IPS-15b (cell line): ENCODE measurements around the gene ENO2.
A peak's percentile ranks its signal among the peaks of the same experiment; 100 is the strongest.
"Not testable (repeated sequence)": the region's sequence is repeated elsewhere in the genome, so short reads cannot be mapped to it uniquely, and the experiment has no call there.

Experiments used
- H3K27me3 ChIP-seq: one replicate; pipeline ENCODE4 v1.6.1; 2013; ENCODE audit warnings: low read length; ENCODE audit not compliant: control insufficient read depth, insufficient read depth
- H3K36me3 ChIP-seq: one replicate; pipeline ENCODE4 v1.6.1; 2013; ENCODE audit warnings: low read length; ENCODE audit not compliant: control insufficient read depth, insufficient read depth
- H3K4me1 ChIP-seq: one replicate; pipeline ENCODE4 v1.6.1; 2013; ENCODE audit warnings: mild to moderate bottlenecking, low read length; ENCODE audit not compliant: control insufficient read depth, insufficient read depth
- H3K4me3 ChIP-seq: one replicate; pipeline ENCODE4 v1.5.1; 2013; ENCODE audit warnings: low read depth, low read length
- H3K9ac ChIP-seq: one replicate; pipeline ENCODE4 v1.6.1; 2013; ENCODE audit warnings: low read depth, mild to moderate bottlenecking, low read length
- H3K9me3 ChIP-seq: one replicate; pipeline ENCODE4 v1.6.1; 2013; ENCODE audit warnings: mild to moderate bottlenecking, low read length; ENCODE audit not compliant: control insufficient read depth, insufficient read depth

Gene ENO2

DNA sequence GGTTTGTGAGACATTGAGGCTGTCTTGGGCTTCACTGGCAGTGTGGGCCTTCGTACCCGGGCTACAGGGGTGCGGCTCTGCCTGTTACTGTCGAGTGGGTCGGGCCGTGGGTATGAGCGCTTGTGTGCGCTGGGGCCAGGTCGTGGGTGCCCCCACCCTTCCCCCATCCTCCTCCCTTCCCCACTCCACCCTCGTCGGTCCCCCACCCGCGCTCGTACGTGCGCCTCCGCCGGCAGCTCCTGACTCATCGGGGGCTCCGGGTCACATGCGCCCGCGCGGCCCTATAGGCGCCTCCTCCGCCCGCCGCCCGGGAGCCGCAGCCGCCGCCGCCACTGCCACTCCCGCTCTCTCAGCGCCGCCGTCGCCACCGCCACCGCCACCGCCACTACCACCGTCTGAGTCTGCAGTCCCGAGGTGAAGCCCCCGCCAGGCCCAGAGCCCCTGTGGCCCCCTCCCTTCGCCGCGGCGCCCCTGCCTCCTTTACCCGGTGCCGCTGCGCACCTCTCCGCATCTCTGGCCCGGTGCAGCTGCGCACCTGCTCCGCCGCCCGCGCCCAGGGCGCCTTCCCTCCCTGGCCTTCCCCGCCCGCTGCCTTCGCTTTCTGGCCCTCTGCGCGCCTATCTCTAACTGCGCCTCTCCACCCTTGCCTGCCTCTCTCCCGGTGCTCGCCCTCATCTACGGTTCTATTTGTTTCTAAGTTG, at the start of gene ENO2:
ENO2 (plus strand) TSS at position 335 of the 701 bp plus-strand sequence. CDS start 1,253 bp downstream, outside the sequence.
- peak within 1 kb of the TSS; percentile 76 for H3K9ac ChIP-seq
- H3K4me3 ChIP-seq: peak within 1 kb of the TSS; percentile 86
- no peaks in the 10 kb centered on the region for H3K9me3 ChIP-seq
- H3K36me3 ChIP-seq: peaks cover 25% of the 10 kb centered on the region
- H3K27me3 ChIP-seq: no peaks in the 10 kb centered on the region
- peaks cover 16% of the 10 kb centered on the region for H3K4me1 ChIP-seq

DNA sequence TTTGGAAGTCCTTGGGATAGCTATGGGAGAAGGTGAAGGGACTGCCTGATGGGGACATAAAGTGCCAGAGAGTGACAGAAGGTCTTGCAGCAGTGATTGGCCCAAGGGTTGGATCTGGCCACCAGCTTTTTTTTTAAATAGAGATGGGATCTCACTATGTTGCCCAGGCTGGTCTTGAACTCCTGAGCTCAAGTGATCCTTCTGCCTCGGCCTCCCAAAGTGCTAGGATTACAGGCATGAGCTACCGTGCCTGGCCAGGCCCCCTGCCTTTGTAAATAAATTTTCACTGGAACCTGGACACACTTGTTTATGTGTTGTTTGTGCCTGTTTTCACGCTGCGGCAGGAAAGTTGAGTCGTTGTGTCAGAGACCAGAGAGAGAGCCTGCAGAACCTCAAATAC, 49.1 kb upstream of the ENO2 start:
- H3K27me3 ChIP-seq, H3K9ac ChIP-seq, H3K9me3 ChIP-seq, H3K4me3 ChIP-seq: not testable (repeated sequence)
- H3K4me1 ChIP-seq: peaks cover 13% of the 10 kb centered on the region
- H3K36me3 ChIP-seq: peaks cover 48% of the 10 kb centered on the region

DNA sequence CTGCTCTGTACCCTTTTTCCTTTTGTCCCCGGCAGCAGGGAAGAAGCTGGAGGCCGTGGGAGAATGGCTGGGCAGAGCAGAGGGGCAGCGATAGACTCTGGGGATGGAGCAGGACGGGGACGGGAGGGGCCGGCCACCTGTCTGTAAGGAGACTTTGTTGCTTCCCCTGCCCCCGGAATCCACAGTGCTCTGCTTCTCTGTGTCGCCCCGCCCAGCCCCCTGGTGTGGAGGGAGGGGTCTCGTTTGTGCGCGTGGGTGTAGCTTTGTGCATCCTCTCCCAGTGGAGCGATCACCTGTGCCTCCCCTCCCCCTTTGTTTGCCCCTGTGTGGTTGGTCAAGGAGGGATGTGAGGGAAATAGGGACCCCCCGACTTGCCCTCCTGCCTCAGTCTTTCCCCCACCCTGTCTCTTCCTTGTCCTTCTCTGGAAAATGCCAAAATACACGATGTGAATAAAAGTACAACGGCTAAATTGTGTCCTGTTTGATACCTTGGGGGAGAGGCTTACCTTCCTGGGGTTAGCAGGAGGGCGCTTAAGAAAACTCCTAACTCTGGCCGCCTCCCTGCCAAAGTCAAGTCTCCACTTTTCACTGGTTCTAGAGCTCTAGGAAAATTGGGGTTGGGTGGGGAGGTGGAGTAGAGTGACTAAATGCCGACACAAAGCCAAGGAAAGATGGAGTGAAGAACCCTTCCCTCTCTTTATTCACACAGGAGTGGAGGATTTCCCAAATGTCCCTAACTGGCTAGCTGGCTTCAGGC, 48.0 kb upstream of the ENO2 start:
- peak overlapping the region; percentile 57 for H3K4me3 ChIP-seq
- H3K36me3 ChIP-seq: peaks cover 48% of the 10 kb centered on the region

DNA sequence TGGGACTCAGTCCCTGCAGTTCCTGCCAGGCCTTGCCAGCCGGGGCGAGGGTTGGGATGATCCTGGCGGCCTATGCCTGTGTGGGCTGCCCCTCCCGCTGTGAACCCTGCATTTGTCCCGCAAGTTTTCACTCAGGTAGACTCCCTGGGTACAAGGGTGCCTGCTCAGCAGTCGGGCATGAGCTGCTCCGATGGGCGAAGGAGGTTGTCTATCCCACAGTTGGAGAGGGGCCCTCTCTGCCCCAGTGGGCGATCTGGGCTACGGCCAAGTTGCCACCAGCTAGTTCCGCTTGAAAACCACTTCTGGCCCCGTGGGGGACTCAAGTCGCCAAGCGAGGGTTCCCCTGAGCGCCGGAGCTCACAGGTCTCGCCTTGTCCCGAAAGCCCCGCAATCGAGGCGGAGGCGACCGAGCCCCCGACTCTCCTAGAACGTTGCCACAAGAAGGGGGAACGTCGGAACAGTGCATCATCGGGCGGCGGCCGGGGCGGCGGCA, 47.4 kb upstream of the ENO2 start:
- Histone ChIP-seq H3K9me3 (no peaks in the 10 kb centered on the region), H3K4me3 (peak overlapping the region; percentile 57), H3K36me3 (peaks cover 45% of the 10 kb centered on the region), H3K4me1 (peaks cover 13% of the 10 kb centered on the region), H3K9ac (peak overlapping the region; percentile 38), H3K27me3 (no peaks in the 10 kb centered on the region)

More for the DNA sequence above, 48.0 kb upstream of the ENO2 start:
- Histone ChIP-seq H3K9ac (peak overlapping the region; percentile 38), H3K27me3 (no peaks in the 10 kb centered on the region), H3K9me3 (no peaks in the 10 kb centered on the region), H3K4me1 (peaks cover 13% of the 10 kb centered on the region)

DNA sequence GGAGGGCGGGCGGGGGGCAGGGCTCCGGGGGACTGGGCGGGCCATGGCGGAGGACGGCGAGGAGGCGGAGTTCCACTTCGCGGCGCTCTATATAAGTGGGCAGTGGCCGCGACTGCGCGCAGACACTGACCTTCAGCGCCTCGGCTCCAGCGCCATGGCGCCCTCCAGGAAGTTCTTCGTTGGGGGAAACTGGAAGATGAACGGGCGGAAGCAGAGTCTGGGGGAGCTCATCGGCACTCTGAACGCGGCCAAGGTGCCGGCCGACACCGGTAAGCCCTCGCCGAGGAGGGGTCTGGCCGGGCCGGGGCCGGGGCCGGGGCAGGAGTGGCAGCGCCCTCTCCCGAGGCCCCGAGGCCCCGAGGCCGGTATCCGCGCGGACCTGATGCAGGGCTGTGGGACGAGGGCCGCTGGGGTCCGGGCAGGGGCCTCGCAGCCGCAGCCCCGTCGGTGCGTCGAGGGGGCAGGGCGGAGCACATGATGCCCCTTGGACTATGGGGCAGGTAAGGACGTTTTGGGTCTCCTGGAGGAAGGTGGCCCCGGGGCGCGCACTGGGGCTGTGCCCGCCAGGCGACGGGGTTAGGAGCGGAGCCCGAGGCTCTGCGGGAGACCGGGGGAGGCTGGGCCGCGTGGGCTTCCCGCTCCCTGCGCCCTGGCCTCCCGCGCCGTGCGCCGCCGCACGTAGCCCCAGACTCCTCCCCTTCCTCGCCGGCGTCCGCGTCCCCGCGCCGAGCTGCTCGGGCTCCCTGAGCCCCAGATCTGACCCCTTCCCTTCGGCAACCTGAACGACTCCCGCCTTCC, 46.8 kb upstream of the ENO2 start, which contains the start of gene TPI1:
TPI1 (plus strand) TSS at position 119 of the 798 bp plus-strand sequence; CDS start at position 155, 36 bp downstream.
- Histone ChIP-seq H3K9me3 (no peaks in the 10 kb centered on the region), H3K9ac (peak within 1 kb of the TSS; percentile 89), H3K4me1 (peaks cover 13% of the 10 kb centered on the region), H3K27me3 (no peaks in the 10 kb centered on the region), H3K4me3 (peak within 1 kb of the TSS; percentile 95), H3K36me3 (peaks cover 51% of the 10 kb centered on the region)

DNA sequence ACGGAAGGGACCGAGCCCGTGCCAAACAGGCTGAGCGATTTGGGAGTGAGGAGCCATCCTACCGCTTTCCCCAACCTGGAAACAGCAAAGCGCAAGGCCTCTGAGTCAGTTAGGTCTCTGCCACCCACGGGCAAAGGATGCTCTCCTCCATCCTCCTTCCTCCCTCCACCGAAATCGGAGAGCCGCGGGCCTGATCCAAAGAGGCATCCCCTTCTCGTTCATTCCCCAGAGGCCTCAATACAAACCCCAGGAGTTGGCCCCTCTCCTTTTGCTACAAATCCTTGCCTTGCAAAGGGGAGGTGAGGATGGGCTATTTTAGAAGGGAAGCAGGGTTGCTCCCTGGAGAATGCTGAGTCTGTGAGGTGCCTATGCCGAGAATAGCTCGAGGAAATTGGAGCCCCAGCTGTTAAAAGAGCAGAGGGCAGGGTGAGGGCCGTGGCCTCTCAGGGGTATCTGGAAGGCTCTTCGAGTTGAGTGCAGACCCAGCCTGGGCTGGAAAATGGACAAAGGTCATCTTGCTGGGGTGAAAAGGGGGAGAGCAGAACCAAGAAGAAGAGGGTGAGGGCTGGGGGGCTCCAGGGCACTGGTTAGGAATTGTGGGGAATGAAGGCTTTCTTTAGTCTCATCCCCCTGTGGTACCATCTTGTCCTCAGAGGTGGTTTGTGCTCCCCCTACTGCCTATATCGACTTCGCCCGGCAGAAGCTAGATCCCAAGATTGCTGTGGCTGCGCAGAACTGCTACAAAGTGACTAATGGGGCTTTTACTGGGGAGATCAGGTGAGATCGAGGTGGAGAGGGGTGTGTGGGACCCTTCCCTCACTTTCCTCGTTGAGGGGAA, 46.0 kb upstream of the ENO2 start:
- Histone ChIP-seq H3K36me3 (peaks cover 51% of the 10 kb centered on the region), H3K27me3 (no peaks in the 10 kb centered on the region), H3K4me3 (peak overlapping the region; percentile 95), H3K4me1 (peaks cover 13% of the 10 kb centered on the region), H3K9me3 (no peaks in the 10 kb centered on the region), H3K9ac (peak overlapping the region; percentile 89)

DNA sequence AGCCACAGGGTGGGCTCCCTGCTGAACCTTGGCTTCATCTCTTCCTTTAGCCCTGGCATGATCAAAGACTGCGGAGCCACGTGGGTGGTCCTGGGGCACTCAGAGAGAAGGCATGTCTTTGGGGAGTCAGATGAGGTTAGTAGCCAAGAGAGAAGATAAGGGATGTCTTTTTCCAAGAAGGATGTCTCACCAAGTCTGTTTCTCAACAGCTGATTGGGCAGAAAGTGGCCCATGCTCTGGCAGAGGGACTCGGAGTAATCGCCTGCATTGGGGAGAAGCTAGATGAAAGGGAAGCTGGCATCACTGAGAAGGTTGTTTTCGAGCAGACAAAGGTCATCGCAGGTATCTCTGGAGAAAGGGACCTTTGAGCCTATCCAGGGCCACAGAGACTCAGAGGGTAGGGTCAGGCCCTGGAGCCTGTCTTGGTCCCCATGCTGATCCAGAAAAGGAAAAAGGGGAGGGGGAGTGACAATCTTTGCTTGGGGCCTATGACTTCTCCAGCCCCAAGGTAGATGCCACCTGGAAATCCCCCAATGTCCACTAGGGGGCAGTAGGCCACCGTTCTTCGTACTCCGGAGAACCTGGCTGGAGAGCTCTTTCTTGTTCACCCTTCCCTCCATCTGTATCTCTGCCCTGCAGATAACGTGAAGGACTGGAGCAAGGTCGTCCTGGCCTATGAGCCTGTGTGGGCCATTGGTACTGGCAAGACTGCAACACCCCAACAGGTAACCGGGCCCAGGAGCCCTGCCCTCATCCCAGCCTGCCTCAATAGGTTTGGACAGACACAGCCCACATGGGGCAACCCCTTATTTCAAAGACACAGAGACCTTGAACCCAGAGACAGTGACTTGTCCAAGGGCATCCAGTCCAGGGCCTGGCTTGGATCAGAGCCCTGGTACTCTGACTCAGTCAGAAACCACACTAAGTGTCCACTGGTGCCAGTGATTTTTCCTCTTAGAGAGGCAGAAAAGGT, 45.0 kb upstream of the ENO2 start:
- Histone ChIP-seq H3K4me3 (peak overlapping the region; percentile 95), H3K4me1 (peaks cover 13% of the 10 kb centered on the region), H3K27me3 (no peaks in the 10 kb centered on the region), H3K36me3 (peaks cover 43% of the 10 kb centered on the region), H3K9ac (peak overlapping the region; percentile 89), H3K9me3 (no peaks in the 10 kb centered on the region)

DNA sequence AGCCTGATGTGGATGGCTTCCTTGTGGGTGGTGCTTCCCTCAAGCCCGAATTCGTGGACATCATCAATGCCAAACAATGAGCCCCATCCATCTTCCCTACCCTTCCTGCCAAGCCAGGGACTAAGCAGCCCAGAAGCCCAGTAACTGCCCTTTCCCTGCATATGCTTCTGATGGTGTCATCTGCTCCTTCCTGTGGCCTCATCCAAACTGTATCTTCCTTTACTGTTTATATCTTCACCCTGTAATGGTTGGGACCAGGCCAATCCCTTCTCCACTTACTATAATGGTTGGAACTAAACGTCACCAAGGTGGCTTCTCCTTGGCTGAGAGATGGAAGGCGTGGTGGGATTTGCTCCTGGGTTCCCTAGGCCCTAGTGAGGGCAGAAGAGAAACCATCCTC, 44.1 kb upstream of the ENO2 start:
- H3K9me3 ChIP-seq, H3K27me3 ChIP-seq: not testable (repeated sequence)
- Histone ChIP-seq H3K9ac (peak overlapping the region; percentile 47), H3K4me1 (peaks cover 13% of the 10 kb centered on the region), H3K4me3 (peak overlapping the region; percentile 18), H3K36me3 (peaks cover 34% of the 10 kb centered on the region)

DNA sequence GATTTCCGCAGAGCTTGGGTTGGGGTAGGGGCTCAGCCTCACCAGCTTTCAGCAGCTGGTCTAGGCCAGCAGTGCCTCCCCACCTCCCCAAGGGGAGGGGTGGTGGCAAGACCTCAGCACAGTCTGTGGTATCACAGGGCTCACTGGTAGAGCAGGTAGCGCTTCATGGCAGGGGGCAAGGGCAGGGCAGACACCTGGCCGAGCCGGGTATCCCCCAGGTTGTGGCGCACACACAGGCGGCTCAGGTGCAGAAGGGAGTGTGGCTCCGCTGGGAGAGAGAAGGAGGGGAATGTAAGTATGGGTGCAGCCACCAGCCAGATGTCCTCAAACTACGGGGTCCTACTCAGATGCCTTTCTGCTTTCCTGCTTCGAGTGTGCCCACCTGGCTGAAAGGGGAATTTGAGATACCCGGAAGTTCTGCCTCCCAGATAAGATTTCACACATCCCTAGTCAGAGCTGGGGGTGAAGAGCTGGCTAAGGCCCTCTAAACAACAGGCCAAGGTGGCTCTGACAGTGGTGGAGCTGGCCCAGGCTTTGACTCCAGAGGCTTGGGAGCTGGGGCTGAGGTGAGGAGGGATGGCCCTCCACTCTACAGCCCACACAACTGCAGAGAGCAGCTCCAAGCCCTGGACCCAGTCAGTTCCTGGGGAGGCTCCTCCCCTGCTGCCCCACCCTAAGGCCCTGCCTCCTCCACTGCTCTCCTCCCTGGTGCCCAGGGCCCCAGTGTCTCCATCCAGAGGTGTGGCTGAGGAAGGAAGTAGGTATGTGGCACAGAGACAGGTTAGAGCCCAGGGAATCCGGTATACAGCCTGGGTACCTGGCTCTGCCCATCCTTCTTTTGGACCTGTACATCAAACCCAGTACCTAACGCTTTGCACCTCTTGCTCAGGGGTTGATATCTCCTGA, 43.1 kb upstream of the ENO2 start:
- Histone ChIP-seq H3K4me3 (peak overlapping the region; percentile 97), H3K36me3 (peaks cover 37% of the 10 kb centered on the region), H3K9ac (peak overlapping the region; percentile 68), H3K9me3 (no peaks in the 10 kb centered on the region), H3K4me1 (peaks cover 8% of the 10 kb centered on the region), H3K27me3 (no peaks in the 10 kb centered on the region)
